H9 (cell line): Measurements from ENCODE around the gene NCAM1. TPM values are rescaled to one million over a fixed set of nuclear protein-coding genes. Genes with fewer than 3 reads are reported as not detected.

Source experiments
- DNase-seq: peaks from one replicate; pipeline ENCODE4 v3.0.0-alpha.2; 2017
- H2AFZ ChIP-seq: one replicate; pipeline ENCODE4 v1.6.1; 2013; ENCODE audit warnings: mild to moderate bottlenecking, low read length, control low read depth, moderate library complexity
- H2AK5ac ChIP-seq: 2 replicates; pipeline ENCODE4 v1.6.1; 2013; ENCODE audit warnings: low read length, control low read depth, mixed read lengths; ENCODE audit not compliant: insufficient read length
- H2BK120ac ChIP-seq: one replicate; pipeline ENCODE4 v1.6.1; 2013; ENCODE audit warnings: low read depth, mild to moderate bottlenecking, low read length, control low read depth, inconsistent platforms; ENCODE audit not compliant: poor library complexity, severe bottlenecking
- H2BK12ac ChIP-seq: 2 replicates; pipeline ENCODE4 v1.6.1; 2013; ENCODE audit warnings: low read length, control low read depth, mixed read lengths, low read depth; ENCODE audit not compliant: insufficient read length
- H2BK15ac ChIP-seq: 2 replicates; pipeline ENCODE4 v1.6.1; 2013; ENCODE audit warnings: low read depth, low read length, control low read depth
- H2BK20ac ChIP-seq: one replicate; pipeline ENCODE4 v1.6.1; 2013; ENCODE audit warnings: low read depth, mild to moderate bottlenecking, low read length, control low read depth, inconsistent platforms; ENCODE audit not compliant: poor library complexity, severe bottlenecking
- H2BK5ac ChIP-seq: 2 replicates; pipeline ENCODE4 v1.6.1; 2013; ENCODE audit warnings: low read length, control low read depth, mixed read lengths; ENCODE audit not compliant: insufficient read length
- H3K14ac ChIP-seq: 2 replicates; pipeline ENCODE4 v1.6.1; 2013; ENCODE audit warnings: low read length, control low read depth; ENCODE audit not compliant: insufficient read depth
- H3K18ac ChIP-seq: 2 replicates; pipeline ENCODE4 v1.6.1; 2013; ENCODE audit warnings: low read depth, mild to moderate bottlenecking, mixed read lengths, low read length, control low read depth; ENCODE audit not compliant: insufficient read length
- H3K23ac ChIP-seq: 2 replicates; pipeline ENCODE4 v1.6.1; 2013; ENCODE audit warnings: low read length, control low read depth, mixed read lengths, low read depth; ENCODE audit not compliant: insufficient read length
- H3K23me2 ChIP-seq: 2 replicates; pipeline ENCODE4 v1.6.1; 2013; ENCODE audit warnings: low read depth, mild to moderate bottlenecking, mixed read lengths, low read length, control low read depth; ENCODE audit not compliant: insufficient read length, poor library complexity, severe bottlenecking
- H3K27ac ChIP-seq: 2 replicates; pipeline ENCODE4 v1.5.1; 2013; ENCODE audit warnings: low read length, control low read depth, mixed read lengths, low read depth; ENCODE audit not compliant: insufficient read length
- H3K27me3 ChIP-seq: 2 replicates; pipeline ENCODE4 v1.6.1; 2013; ENCODE audit warnings: low read length, control low read depth, inconsistent platforms; ENCODE audit not compliant: insufficient read depth
- H3K4ac ChIP-seq: 2 replicates; pipeline ENCODE4 v1.6.1; 2013; ENCODE audit warnings: low read depth, mild to moderate bottlenecking, control low read depth, inconsistent platforms, low read length, moderate library complexity
- H3K4me1 ChIP-seq: 2 replicates; pipeline ENCODE4 v1.6.1; 2013; ENCODE audit warnings: low read length, control low read depth, inconsistent platforms; ENCODE audit not compliant: insufficient read depth
- H3K4me2 ChIP-seq: 2 replicates; pipeline ENCODE4 v1.6.1; 2013; ENCODE audit warnings: low read length, control low read depth, mixed read lengths; ENCODE audit not compliant: insufficient read length, insufficient read depth
- H3K56ac ChIP-seq: 2 replicates; pipeline ENCODE4 v1.6.1; 2013; ENCODE audit warnings: low read depth, mild to moderate bottlenecking, mixed read lengths, low read length, control low read depth; ENCODE audit not compliant: insufficient read length
- H3K79me1 ChIP-seq: 2 replicates; pipeline ENCODE4 v1.6.1; 2013; ENCODE audit warnings: low read depth, mild to moderate bottlenecking, moderate library complexity, low read length, control low read depth, inconsistent platforms; ENCODE audit not compliant: insufficient read depth, poor library complexity, severe bottlenecking
- H3K79me2 ChIP-seq: 2 replicates; pipeline ENCODE4 v1.6.1; 2013; ENCODE audit warnings: low read length, control low read depth, inconsistent platforms; ENCODE audit not compliant: insufficient read depth
- H3K9ac ChIP-seq: 2 replicates; pipeline ENCODE4 v1.6.1; 2013; ENCODE audit warnings: low read length, control low read depth, mixed read lengths; ENCODE audit not compliant: insufficient read length; ENCODE audit errors: extremely low read depth
- H3K9me3 ChIP-seq: one replicate; pipeline ENCODE4 v1.6.1; 2013; ENCODE audit warnings: low read depth, low read length, inconsistent platforms; ENCODE audit not compliant: control insufficient read depth
- H3T11ph ChIP-seq: one replicate; pipeline ENCODE4 v1.6.1; 2013; ENCODE audit warnings: mild to moderate bottlenecking, low read length, control low read depth, inconsistent platforms
- H4K20me1 ChIP-seq: one replicate; pipeline ENCODE4 v1.6.1; 2013; ENCODE audit not compliant: control insufficient read depth, insufficient read length, insufficient read depth
- H4K5ac ChIP-seq: 2 replicates; pipeline ENCODE4 v1.6.1; 2013; ENCODE audit warnings: low read depth, mild to moderate bottlenecking, mixed read lengths, low read length, control low read depth; ENCODE audit not compliant: insufficient read length
- H4K8ac ChIP-seq: replicated peaks from 2 replicates; pipeline ENCODE4 v1.6.1; 2013; ENCODE audit warnings: low read length, control low read depth, mixed read lengths, low read depth; ENCODE audit not compliant: insufficient read length
- H4K91ac ChIP-seq: 2 replicates; pipeline ENCODE4 v1.6.1; 2013; ENCODE audit warnings: low read depth, mild to moderate bottlenecking, moderate library complexity, mixed read lengths, low read length, control low read depth; ENCODE audit not compliant: insufficient read length
- H3K27ac Mint-ChIP-seq, 3 experiments: 2 replicates in 2 of 3; 3 replicates in 1 of 3; pipeline ENCODE4 v1.8.0; 2020 to 2021; ENCODE audit warnings: mixed read lengths in 3 of 3, mild to moderate bottlenecking in 1 of 3, moderate library complexity in 1 of 3
- H3K27me3 Mint-ChIP-seq: 2 replicates; pipeline ENCODE4 v1.8.0; 2021; ENCODE audit warnings: low read depth, mild to moderate bottlenecking, moderate library complexity, mixed read lengths
- H3K36me3 Mint-ChIP-seq, 3 experiments: 2 replicates in 2 of 3; 3 replicates in 1 of 3; pipeline ENCODE4 v1.8.0; 2020 to 2021; ENCODE audit warnings: low read depth in 3 of 3, mixed read lengths in 3 of 3; ENCODE audit not compliant: insufficient read depth in 1 of 3
- H3K4me1 Mint-ChIP-seq, 2 experiments: 2 replicates each; pipeline ENCODE4 v1.8.0; 2020; ENCODE audit warnings: mixed read lengths in 2 of 2
- H3K4me3 Mint-ChIP-seq, 2 experiments: 2 replicates in 1 of 2; 3 replicates in 1 of 2; pipeline ENCODE4 v1.8.0; 2020 to 2021; ENCODE audit warnings: mild to moderate bottlenecking in 2 of 2, mixed read lengths in 2 of 2, moderate library complexity in 1 of 2
- H3K9me3 Mint-ChIP-seq, 2 experiments: 2 replicates in 1 of 2; 3 replicates in 1 of 2; pipeline ENCODE4 v1.8.0; 2020; ENCODE audit warnings: mild to moderate bottlenecking in 2 of 2, mixed read lengths in 2 of 2, moderate library complexity in 1 of 2
- WGBS: extraction: QIAGEN DNeasy Blood & Tissue Kit; methylation state at CpG from one replicate; pipeline ENCODE4 v1.1.7; 2013; ENCODE audit warnings: missing lambda C conversion rate, low lambda C conversion rate, mixed read lengths; ENCODE audit not compliant: insufficient read length; ENCODE audit errors: extremely low coverage; 5-methylcytosine and 5-hydroxymethylcytosine counted together
- total RNA-seq: library from RNA; stranded (reverse); gene quantifications from 2 replicates; pipeline ENCODE4 v1.2.1, GENCODE V29; 2021
- TF ChIP-seq, protein P1 (sequence below): fragments of 200-600 bp; sonication (generic); conservative IDR thresholded peaks from 3 replicates; pipeline ENCODE4 v1.8.0; 2021; ENCODE audit warnings: antibody characterized with exemption, mild to moderate bottlenecking

The NCAM1 gene
- total RNA-seq, 1 experiment from 2014 or later = 2.5 TPM

DNA sequence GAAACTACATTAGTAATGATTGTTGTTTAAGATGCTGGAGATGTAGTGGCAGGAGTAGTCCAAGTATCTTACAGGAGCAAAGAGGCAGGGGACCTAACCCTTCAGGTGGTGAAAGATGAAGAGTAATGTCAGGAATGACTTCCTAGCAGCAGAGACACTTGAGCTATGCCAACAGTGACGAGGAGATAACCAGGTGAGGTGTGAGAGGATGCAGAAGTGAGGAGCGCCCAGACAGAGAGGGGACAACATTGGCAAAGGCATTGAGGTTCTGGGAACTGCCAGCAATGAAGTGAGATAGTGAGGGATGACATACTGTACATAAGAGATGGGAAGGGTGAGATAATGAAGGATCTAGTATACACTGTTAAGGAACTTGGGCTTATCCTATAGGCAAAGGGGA is 95.8 kb downstream of the NCAM1 start:
- Histone ChIP-seq H3K23me2 (no peaks in the 10 kb centered on the region), H3K23ac (no peak overlapping the region), H3K27ac (no peak overlapping the region), H3K79me1 (no peaks in the 10 kb centered on the region), H3K4ac (no peak overlapping the region), H4K20me1 (no peaks in the 10 kb centered on the region), H3K14ac (no peak overlapping the region), H2BK15ac (no peak overlapping the region), H2BK20ac (no peak overlapping the region), H3K9ac (no peak overlapping the region), H2BK120ac (no peak overlapping the region), H4K8ac (no peak overlapping the region), H2BK12ac (no peak overlapping the region), H4K91ac (no peak overlapping the region), H3K4me1 (no peaks in the 10 kb centered on the region), H3K27me3 (no peaks in the 10 kb centered on the region), H3K56ac (no peak overlapping the region), H3K9me3 (no peaks in the 10 kb centered on the region), H4K5ac (no peak overlapping the region), H3T11ph (no peak overlapping the region), H3K4me2 (no peak overlapping the region), H2AFZ (no peak overlapping the region), H3K79me2 (no peaks in the 10 kb centered on the region), H2BK5ac (no peak overlapping the region), H2AK5ac (no peak overlapping the region), H3K18ac (no peak overlapping the region)
- Mint-ChIP-seq H3K4me3 (no peak overlapping the region), H3K9me3 (no peaks in the 10 kb centered on the region; a peak in 1 of 5 replicates), H3K36me3 (no peaks in the 10 kb centered on the region), H3K27ac (no peak overlapping the region), H3K4me1 (no peaks in the 10 kb centered on the region), H3K27me3 (no peaks in the 10 kb centered on the region; the same call in 1 of the 2 replicates)
- no CpG with 5 or more reads among the region's 2 CpGs for WGBS
- TF ChIP-seq, protein P1, sequence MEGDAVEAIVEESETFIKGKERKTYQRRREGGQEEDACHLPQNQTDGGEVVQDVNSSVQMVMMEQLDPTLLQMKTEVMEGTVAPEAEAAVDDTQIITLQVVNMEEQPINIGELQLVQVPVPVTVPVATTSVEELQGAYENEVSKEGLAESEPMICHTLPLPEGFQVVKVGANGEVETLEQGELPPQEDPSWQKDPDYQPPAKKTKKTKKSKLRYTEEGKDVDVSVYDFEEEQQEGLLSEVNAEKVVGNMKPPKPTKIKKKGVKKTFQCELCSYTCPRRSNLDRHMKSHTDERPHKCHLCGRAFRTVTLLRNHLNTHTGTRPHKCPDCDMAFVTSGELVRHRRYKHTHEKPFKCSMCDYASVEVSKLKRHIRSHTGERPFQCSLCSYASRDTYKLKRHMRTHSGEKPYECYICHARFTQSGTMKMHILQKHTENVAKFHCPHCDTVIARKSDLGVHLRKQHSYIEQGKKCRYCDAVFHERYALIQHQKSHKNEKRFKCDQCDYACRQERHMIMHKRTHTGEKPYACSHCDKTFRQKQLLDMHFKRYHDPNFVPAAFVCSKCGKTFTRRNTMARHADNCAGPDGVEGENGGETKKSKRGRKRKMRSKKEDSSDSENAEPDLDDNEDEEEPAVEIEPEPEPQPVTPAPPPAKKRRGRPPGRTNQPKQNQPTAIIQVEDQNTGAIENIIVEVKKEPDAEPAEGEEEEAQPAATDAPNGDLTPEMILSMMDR = no peak
- no peak for DNase-seq
